ENCODE data around the gene CNIH3.

DNA sequence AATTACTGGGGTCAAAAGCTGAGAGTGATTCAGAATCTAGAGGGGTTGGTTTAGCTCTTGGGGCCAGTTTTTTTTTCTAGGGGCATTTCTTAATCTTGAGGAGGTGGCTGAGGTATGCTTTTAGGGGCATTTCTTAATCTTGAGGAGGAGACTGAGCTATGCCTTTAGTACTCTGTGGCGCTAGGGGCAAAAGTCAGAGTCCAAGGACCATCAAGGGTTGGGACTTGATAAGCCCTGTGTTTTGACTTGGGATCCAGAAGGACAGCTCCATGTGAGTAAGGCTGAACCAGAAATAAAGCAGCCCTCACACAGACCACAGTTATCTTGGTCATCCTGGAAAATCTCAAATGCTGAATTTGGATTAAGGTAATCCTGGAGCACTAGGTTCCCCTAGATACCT, 3.9 kb upstream of the CNIH3 start:
- TF ChIP-seq, protein P1, sequence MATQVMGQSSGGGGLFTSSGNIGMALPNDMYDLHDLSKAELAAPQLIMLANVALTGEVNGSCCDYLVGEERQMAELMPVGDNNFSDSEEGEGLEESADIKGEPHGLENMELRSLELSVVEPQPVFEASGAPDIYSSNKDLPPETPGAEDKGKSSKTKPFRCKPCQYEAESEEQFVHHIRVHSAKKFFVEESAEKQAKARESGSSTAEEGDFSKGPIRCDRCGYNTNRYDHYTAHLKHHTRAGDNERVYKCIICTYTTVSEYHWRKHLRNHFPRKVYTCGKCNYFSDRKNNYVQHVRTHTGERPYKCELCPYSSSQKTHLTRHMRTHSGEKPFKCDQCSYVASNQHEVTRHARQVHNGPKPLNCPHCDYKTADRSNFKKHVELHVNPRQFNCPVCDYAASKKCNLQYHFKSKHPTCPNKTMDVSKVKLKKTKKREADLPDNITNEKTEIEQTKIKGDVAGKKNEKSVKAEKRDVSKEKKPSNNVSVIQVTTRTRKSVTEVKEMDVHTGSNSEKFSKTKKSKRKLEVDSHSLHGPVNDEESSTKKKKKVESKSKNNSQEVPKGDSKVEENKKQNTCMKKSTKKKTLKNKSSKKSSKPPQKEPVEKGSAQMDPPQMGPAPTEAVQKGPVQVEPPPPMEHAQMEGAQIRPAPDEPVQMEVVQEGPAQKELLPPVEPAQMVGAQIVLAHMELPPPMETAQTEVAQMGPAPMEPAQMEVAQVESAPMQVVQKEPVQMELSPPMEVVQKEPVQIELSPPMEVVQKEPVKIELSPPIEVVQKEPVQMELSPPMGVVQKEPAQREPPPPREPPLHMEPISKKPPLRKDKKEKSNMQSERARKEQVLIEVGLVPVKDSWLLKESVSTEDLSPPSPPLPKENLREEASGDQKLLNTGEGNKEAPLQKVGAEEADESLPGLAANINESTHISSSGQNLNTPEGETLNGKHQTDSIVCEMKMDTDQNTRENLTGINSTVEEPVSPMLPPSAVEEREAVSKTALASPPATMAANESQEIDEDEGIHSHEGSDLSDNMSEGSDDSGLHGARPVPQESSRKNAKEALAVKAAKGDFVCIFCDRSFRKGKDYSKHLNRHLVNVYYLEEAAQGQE (IDR thresholded peaks at IDR 0.05; ENCODE audit: low read depth) = no peak
- TF ChIP-seq CREB1 (IDR thresholded peaks at IDR 0.05; ENCODE audit: low read depth) (no peak), ZBTB7A (IDR thresholded peaks at IDR 0.05; ENCODE audit: low read depth) (no peak)
